ENCODE results near the gene RTN1. TPM values are rescaled to one million over a fixed set of nuclear protein-coding genes. Genes with fewer than 3 reads are reported as not detected.
A peak's percentile ranks its signal among the peaks of the same experiment; 100 is the strongest.

RTN1 gene
- total and polyA plus RNA-seq, 9 of the 15 experiments (the other 6 are each of a cell fraction or from before 2014, with no cell fraction given), result 0.03 to 0.09 TPM; not detected in 7

- TF ChIP-seq CHD7 (IDR thresholded peaks at IDR 0.05; ENCODE audit: low read depth, low read length) (no peak), RAD21 (CRISPR knock-in tag; conservative IDR thresholded peaks at IDR 0.05 in 1 of 2, IDR thresholded peaks at IDR 0.05 in 1 of 2) (peak; percentile 72 to 77), MED1 (CRISPR knock-in tag; IDR thresholded peaks at IDR 0.05; ENCODE audit: borderline replicate concordance) (no peak), ZNF609 (CRISPR knock-in tag; IDR thresholded peaks at IDR 0.05; ENCODE audit: borderline replicate concordance) (no peak), PHF8 (IDR thresholded peaks at IDR 0.05; ENCODE audit: borderline replicate concordance, low read length) (no peak)
Measured at GRCh38 chr14:59576332-59577294, 294.0 kb downstream of the RTN1 start, which contains the start of gene CCDC175 (continued).

Data from K562 (cell line).